ENCODE measurements around the gene KAZN.

DNA sequence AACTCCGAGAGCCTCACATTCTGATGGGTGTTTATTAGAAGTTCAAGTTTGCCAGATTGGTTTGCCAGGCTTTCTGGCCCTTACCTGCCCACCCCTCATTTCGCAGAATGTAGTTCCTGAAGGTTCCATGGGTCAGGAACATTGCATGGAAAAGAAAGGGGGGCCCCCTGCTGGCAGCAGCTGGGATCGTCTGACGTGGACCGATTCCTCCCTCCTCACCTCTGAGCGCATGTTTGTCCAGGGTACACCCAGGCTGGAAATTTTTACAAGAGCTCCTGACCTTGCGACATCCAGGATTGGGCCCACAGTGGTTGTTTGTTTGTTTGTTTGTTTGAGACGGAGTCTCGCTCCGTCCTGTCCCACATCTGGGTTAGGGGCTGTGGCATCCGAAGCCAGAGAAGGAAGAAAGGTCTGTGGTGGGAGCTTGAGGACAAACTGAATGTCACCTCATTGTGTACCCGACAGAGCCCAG is 429.1 kb downstream of the KAZN start:
- TF ChIP-seq, protein P1, sequence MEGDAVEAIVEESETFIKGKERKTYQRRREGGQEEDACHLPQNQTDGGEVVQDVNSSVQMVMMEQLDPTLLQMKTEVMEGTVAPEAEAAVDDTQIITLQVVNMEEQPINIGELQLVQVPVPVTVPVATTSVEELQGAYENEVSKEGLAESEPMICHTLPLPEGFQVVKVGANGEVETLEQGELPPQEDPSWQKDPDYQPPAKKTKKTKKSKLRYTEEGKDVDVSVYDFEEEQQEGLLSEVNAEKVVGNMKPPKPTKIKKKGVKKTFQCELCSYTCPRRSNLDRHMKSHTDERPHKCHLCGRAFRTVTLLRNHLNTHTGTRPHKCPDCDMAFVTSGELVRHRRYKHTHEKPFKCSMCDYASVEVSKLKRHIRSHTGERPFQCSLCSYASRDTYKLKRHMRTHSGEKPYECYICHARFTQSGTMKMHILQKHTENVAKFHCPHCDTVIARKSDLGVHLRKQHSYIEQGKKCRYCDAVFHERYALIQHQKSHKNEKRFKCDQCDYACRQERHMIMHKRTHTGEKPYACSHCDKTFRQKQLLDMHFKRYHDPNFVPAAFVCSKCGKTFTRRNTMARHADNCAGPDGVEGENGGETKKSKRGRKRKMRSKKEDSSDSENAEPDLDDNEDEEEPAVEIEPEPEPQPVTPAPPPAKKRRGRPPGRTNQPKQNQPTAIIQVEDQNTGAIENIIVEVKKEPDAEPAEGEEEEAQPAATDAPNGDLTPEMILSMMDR (IDR thresholded peaks at IDR 0.05) = peak; percentile 71 to 90 (median 82)
- TF ChIP-seq POLR2A (IDR thresholded peaks at IDR 0.05) = no peak

All from testis (tissue), 2 donors.